SK-N-MC (cell line): ENCODE measurements around the gene OXGR1.
A peak's percentile ranks its signal among the peaks of the same experiment; 100 is the strongest.

Experiments used
- DNase-seq: peaks from one replicate; pipeline ENCODE4 v3.0.0-alpha.2; 2011; ENCODE audit warnings: low read depth, low spot score
- H3K27ac ChIP-seq: fragments of 200-600 bp; sonication (generic); 2 replicates; pipeline ENCODE4 v1.5.1; 2016; ENCODE audit warnings: mixed run types
- H3K36me3 ChIP-seq: fragments of 200-600 bp; sonication (generic); 2 replicates; pipeline ENCODE4 v1.6.1; 2017; ENCODE audit warnings: antibody characterized with exemption, low read length, mixed read lengths; ENCODE audit not compliant: insufficient read depth
- H3K4me3 ChIP-seq: fragments of 200-600 bp; sonication (generic); 2 replicates; pipeline ENCODE4 v1.5.1; 2016
- H3K9ac ChIP-seq: fragments of 200-600 bp; sonication (generic); 2 replicates; pipeline ENCODE4 v1.8.0; 2017; ENCODE audit warnings: mixed run types, mixed read lengths; ENCODE audit not compliant: insufficient read length
- H3K9me3 ChIP-seq: fragments of 200-600 bp; sonication (generic); 2 replicates; pipeline ENCODE4 v1.6.1; 2017; ENCODE audit warnings: low read depth, mild to moderate bottlenecking, antibody characterized with exemption, low read length, moderate library complexity, mixed read lengths
- EZH2 ChIP-seq: fragments of 200-600 bp; sonication (generic); IDR thresholded peaks from one replicate; pipeline ENCODE4 v1.6.1; 2017; ENCODE audit warnings: antibody characterized with exemption
- FOXP2 ChIP-seq: optimal IDR thresholded peaks from 2 replicates; pipeline ENCODE3; 2011; ENCODE audit warnings: mild to moderate bottlenecking, moderate library complexity; ENCODE audit not compliant: insufficient read depth; ENCODE audit errors: extremely low read length, control extremely low read depth
- POLR2AphosphoS5 ChIP-seq: IDR thresholded peaks from 2 replicates; pipeline ENCODE4 v1.6.1; 2012; ENCODE audit warnings: mild to moderate bottlenecking, low read depth, low read length, borderline replicate concordance

The OXGR1 gene

GRCh38 chr13:96958286-96958891 lies 35.9 kb downstream of the OXGR1 start:
- Histone ChIP-seq H3K36me3 (no peaks in the 10 kb centered on the region), H3K9ac (no peak overlapping the region), H3K4me3 (no peak overlapping the region), H3K27ac (no peak overlapping the region), H3K9me3 (no peaks in the 10 kb centered on the region)
- DNase-seq = peak; percentile 3
- TF ChIP-seq FOXP2 (no peak), POLR2AphosphoS5 (no peak), EZH2 (no peak)

GRCh38 chr13:96952595-96952994 lies 41.7 kb downstream of the OXGR1 start:
- DNase-seq = no peak
- H3K4me3 ChIP-seq = no peak overlapping the region
- H3K9ac ChIP-seq = no peak overlapping the region
- H3K36me3 ChIP-seq = no peaks in the 10 kb centered on the region
- no peak overlapping the region for H3K27ac ChIP-seq
- H3K9me3 ChIP-seq = no peaks in the 10 kb centered on the region
- TF ChIP-seq EZH2 (no peak), FOXP2 (no peak), POLR2AphosphoS5 (no peak)

GRCh38 chr13:96948127-96948526 lies 46.1 kb downstream of the OXGR1 start:
- Histone ChIP-seq H3K9ac (no peak overlapping the region), H3K36me3 (no peaks in the 10 kb centered on the region), H3K4me3 (no peak overlapping the region), H3K9me3 (no peaks in the 10 kb centered on the region), H3K27ac (no peak overlapping the region)
- no peak for TF ChIP-seq FOXP2
- no peak for TF ChIP-seq POLR2AphosphoS5
- TF ChIP-seq EZH2 = no peak
- DNase-seq = no peak

GRCh38 chr13:96947343-96947910 lies 46.8 kb downstream of the OXGR1 start:
- Histone ChIP-seq H3K4me3 (no peak overlapping the region), H3K9ac (no peak overlapping the region), H3K27ac (no peak overlapping the region), H3K9me3 (no peaks in the 10 kb centered on the region), H3K36me3 (no peaks in the 10 kb centered on the region)
- DNase-seq = no peak
- TF ChIP-seq EZH2 = no peak
- TF ChIP-seq FOXP2 = no peak
- TF ChIP-seq POLR2AphosphoS5 = no peak

- no peak overlapping the region for H3K27ac ChIP-seq
- no peaks in the 10 kb centered on the region for H3K9me3 ChIP-seq
- DNase-seq = no peak
- TF ChIP-seq POLR2AphosphoS5 = no peak
- TF ChIP-seq FOXP2 = no peak
- no peak for TF ChIP-seq EZH2
- no peak overlapping the region for H3K9ac ChIP-seq
- no peak overlapping the region for H3K4me3 ChIP-seq
- H3K36me3 ChIP-seq = no peaks in the 10 kb centered on the region
These were observed 47.5 kb downstream of the OXGR1 start for GRCh38 chr13:96946709-96947311.

GRCh38 chr13:96940961-96941360 lies 53.3 kb downstream of the OXGR1 start:
- TF ChIP-seq POLR2AphosphoS5 (no peak), EZH2 (no peak), FOXP2 (no peak)
- no peak overlapping the region for H3K4me3 ChIP-seq
- no peak for DNase-seq
- no peak overlapping the region for H3K27ac ChIP-seq
- no peak overlapping the region for H3K9ac ChIP-seq
- H3K36me3 ChIP-seq = no peaks in the 10 kb centered on the region
- H3K9me3 ChIP-seq = no peaks in the 10 kb centered on the region

- H3K9ac ChIP-seq = no peak overlapping the region
- no peaks in the 10 kb centered on the region for H3K9me3 ChIP-seq
- H3K4me3 ChIP-seq = no peak overlapping the region
- H3K36me3 ChIP-seq = no peaks in the 10 kb centered on the region
- H3K27ac ChIP-seq = no peak overlapping the region
- no peak for DNase-seq
- TF ChIP-seq FOXP2 = no peak
- no peak for TF ChIP-seq POLR2AphosphoS5
- TF ChIP-seq EZH2 = no peak
These were observed 58.4 kb downstream of the OXGR1 start for GRCh38 chr13:96935901-96936300.
